HCT116 (cell line): ENCODE results near the gene PLA2G15.

ENCODE experiments used
- ATF3 ChIP-seq: IDR thresholded peaks from 2 replicates; pipeline ENCODE4 v1.6.1; 2012
- CTCF ChIP-seq, 3 experiments: fragments of 200-600 bp in 1 of 3; sonication (generic) in 1 of 3; IDR thresholded peaks in 2 of 3; conservative IDR thresholded peaks in 1 of 3; 2 replicates each; pipeline ENCODE4 v1.5.1; 2012 to 2017; ENCODE audit warnings: low read depth in 2 of 3, low read length in 2 of 3, antibody characterized with exemption in 1 of 3, borderline replicate concordance in 1 of 3, control low read depth in 1 of 3, mild to moderate bottlenecking in 1 of 3, mixed read lengths in 1 of 3, mixed run types in 1 of 3, moderate library complexity in 1 of 3; ENCODE audit not compliant: insufficient read depth in 1 of 3
- EGR1 ChIP-seq: IDR thresholded peaks from 2 replicates; pipeline ENCODE4 v1.6.1; 2012; ENCODE audit warnings: low read depth
- EZH2 ChIP-seq: fragments of 200-600 bp; sonication (generic); IDR thresholded peaks from 2 replicates; pipeline ENCODE4 v1.6.1; 2017; ENCODE audit warnings: antibody characterized with exemption, mixed run types
- EZH2phosphoT487 ChIP-seq: fragments of 200-600 bp; IDR thresholded peaks from 2 replicates; pipeline ENCODE4 v1.6.1; 2018; ENCODE audit warnings: antibody characterized with exemption, borderline replicate concordance
- POLR2A ChIP-seq: IDR thresholded peaks from 2 replicates; pipeline ENCODE4 v1.7.0; 2011; ENCODE audit warnings: borderline replicate concordance; ENCODE audit not compliant: insufficient read depth, insufficient read length; ENCODE audit errors: extremely low read depth
- POLR2AphosphoS5 ChIP-seq: IDR thresholded peaks from 2 replicates; pipeline ENCODE4 v1.6.1; 2011; ENCODE audit warnings: mild to moderate bottlenecking, low read depth, low read length, moderate library complexity
- SIN3A ChIP-seq: IDR thresholded peaks from 2 replicates; pipeline ENCODE4 v1.6.1; 2012; ENCODE audit warnings: low read depth
- SP1 ChIP-seq: IDR thresholded peaks from 2 replicates; pipeline ENCODE4 v1.6.1; 2012; ENCODE audit warnings: low read depth
- SRF ChIP-seq: IDR thresholded peaks from 2 replicates; pipeline ENCODE4 v1.6.1; 2012; ENCODE audit warnings: low read depth
- YY1 ChIP-seq: IDR thresholded peaks from 2 replicates; pipeline ENCODE4 v1.6.1; 2011; ENCODE audit warnings: low read length, low read depth, moderate library complexity, mild to moderate bottlenecking; ENCODE audit not compliant: insufficient replicate concordance; ENCODE audit errors: extremely low read depth
- ZBTB33 ChIP-seq: IDR thresholded peaks from 2 replicates; pipeline ENCODE4 v1.6.1; 2011; ENCODE audit warnings: mild to moderate bottlenecking, low read length, moderate library complexity; ENCODE audit not compliant: insufficient replicate concordance; ENCODE audit errors: extremely low read depth
- ZFX ChIP-seq: fragments of 450-650 bp; IDR thresholded peaks from 2 replicates; pipeline ENCODE4 v1.6.1; 2017

GRCh38 chr16:68230956-68231355 is 14.2 kb upstream of the PLA2G15 start:
- TF ChIP-seq SIN3A (no peak), EZH2phosphoT487 (no peak), CTCF (IDR thresholded peaks at IDR 0.05 in 2 of 3, conservative IDR thresholded peaks at IDR 0.05 in 1 of 3; ENCODE audit: borderline replicate concordance in 1 of 3, insufficient read depth in 1 of 3, low read depth in 2 of 3, low read length in 2 of 3) (no peak), YY1 (no peak), ATF3 (no peak), POLR2A (no peak), SRF (no peak), EZH2 (no peak), ZFX (no peak), ZBTB33 (no peak), POLR2AphosphoS5 (no peak), SP1 (no peak), EGR1 (no peak)
